OCI-LY1 (cell line): ENCODE data around the gene PAX2.

Source experiments
- H2AFZ ChIP-seq: fragments of 200-600 bp; sonication (generic), shearing (Covaris generic); 2 replicates; pipeline ENCODE4 v1.6.0; 2014; ENCODE audit warnings: antibody characterized with exemption, mild to moderate bottlenecking, low read length
- H3F3A ChIP-seq: fragments of 200-600 bp; sonication (generic), shearing (Covaris generic); 2 replicates; pipeline ENCODE4 v1.6.0; 2014; ENCODE audit warnings: mild to moderate bottlenecking, antibody characterized with exemption, low read length, moderate library complexity; ENCODE audit not compliant: insufficient read depth
- H3K27ac ChIP-seq: fragments of 200-600 bp; sonication (generic); 2 replicates; pipeline ENCODE4 v1.5.1; 2014; ENCODE audit warnings: low read length, mixed run types, mild to moderate bottlenecking, low read depth; ENCODE audit not compliant: poor library complexity, severe bottlenecking
- H3K27me3 ChIP-seq: fragments of 200-600 bp; sonication (generic); 2 replicates; pipeline ENCODE4 v1.6.0; 2014; ENCODE audit warnings: antibody characterized with exemption, mild to moderate bottlenecking, low read length, moderate library complexity; ENCODE audit not compliant: insufficient read depth
- H3K36me3 ChIP-seq: fragments of 200-600 bp; sonication (generic); 2 replicates; pipeline ENCODE4 v1.6.1; 2014; ENCODE audit warnings: mild to moderate bottlenecking, antibody characterized with exemption, low read length, moderate library complexity, mixed read lengths; ENCODE audit not compliant: insufficient read depth
- H3K4me1 ChIP-seq: fragments of 200-600 bp; sonication (generic); 2 replicates; pipeline ENCODE4 v1.5.1; 2014; ENCODE audit warnings: mild to moderate bottlenecking, low read length, moderate library complexity; ENCODE audit not compliant: insufficient read depth, severe bottlenecking
- H3K4me2 ChIP-seq: fragments of 200-600 bp; sonication (generic), shearing (Covaris generic); 2 replicates; pipeline ENCODE4 v1.6.1; 2014; ENCODE audit warnings: low read length
- H3K4me3 ChIP-seq: fragments of 200-600 bp; sonication (generic); 2 replicates; pipeline ENCODE4 v1.5.1; 2014; ENCODE audit warnings: low read length, low read depth, mild to moderate bottlenecking, mixed read lengths; ENCODE audit not compliant: poor library complexity, severe bottlenecking
- H3K79me2 ChIP-seq: fragments of 200-600 bp; shearing (Covaris generic); 2 replicates; pipeline ENCODE4 v1.6.1; 2016; ENCODE audit warnings: mixed run types, low read length, mixed read lengths; ENCODE audit not compliant: insufficient read depth
- H3K9ac ChIP-seq: fragments of 200-600 bp; sonication (generic), shearing (Covaris generic); 2 replicates; pipeline ENCODE4 v1.6.1; 2014; ENCODE audit warnings: mild to moderate bottlenecking, low read length, mixed read lengths
- H3K9me2 ChIP-seq: fragments of 200-600 bp; sonication (generic), shearing (Covaris generic); 2 replicates; pipeline ENCODE4 v1.6.1; 2014; ENCODE audit warnings: low read depth, mild to moderate bottlenecking, low read length, mixed read lengths
- H3K9me3 ChIP-seq: fragments of 200-600 bp; shearing (Covaris generic); 2 replicates; pipeline ENCODE4 v1.6.1; 2014; ENCODE audit warnings: low read length, mixed read lengths
- H4K20me1 ChIP-seq: fragments of 200-600 bp; sonication (generic), shearing (Covaris generic); 2 replicates; pipeline ENCODE4 v1.6.0; 2016; ENCODE audit warnings: mild to moderate bottlenecking, low read length; ENCODE audit not compliant: insufficient read depth
- CTCF ChIP-seq: fragments of 200-600 bp; sonication (generic), shearing (Covaris generic); IDR thresholded peaks from 2 replicates; pipeline ENCODE4 v1.5.1; 2017; ENCODE audit warnings: mild to moderate bottlenecking, antibody characterized with exemption, low read length, moderate library complexity, mixed read lengths
- EZH2 ChIP-seq: fragments of 200-600 bp; sonication (generic), shearing (Covaris generic); IDR thresholded peaks from 2 replicates; pipeline ENCODE4 v1.8.0; 2017; ENCODE audit warnings: borderline replicate concordance, mixed run types, mild to moderate bottlenecking, antibody characterized with exemption, low read length, moderate library complexity, mixed read lengths

PAX2 gene

GRCh38 chr10:100837300-100837699 is 91.9 kb downstream of the PAX2 start:
- no peak overlapping the region for H3K27ac ChIP-seq
- H2AFZ ChIP-seq = no peak overlapping the region
- H3K4me2 ChIP-seq = no peak overlapping the region
- H3K4me3 ChIP-seq = no peak overlapping the region
- H3K9me3 ChIP-seq = no peaks in the 10 kb centered on the region
- H3K9ac ChIP-seq = no peak overlapping the region
- TF ChIP-seq EZH2 (no peak), CTCF (no peak)
- no peaks in the 10 kb centered on the region for H3K79me2 ChIP-seq
- no peaks in the 10 kb centered on the region for H3F3A ChIP-seq
- H3K27me3 ChIP-seq = no peaks in the 10 kb centered on the region
- H4K20me1 ChIP-seq = no peaks in the 10 kb centered on the region
- H3K36me3 ChIP-seq = no peaks in the 10 kb centered on the region
- H3K4me1 ChIP-seq = no peaks in the 10 kb centered on the region
- H3K9me2 ChIP-seq = no peaks in the 10 kb centered on the region

- H3K27me3 ChIP-seq = no peaks in the 10 kb centered on the region
- no peak overlapping the region for H3K4me3 ChIP-seq
- no peaks in the 10 kb centered on the region for H3K79me2 ChIP-seq
- H4K20me1 ChIP-seq = no peaks in the 10 kb centered on the region
- H3K4me1 ChIP-seq = no peaks in the 10 kb centered on the region
- no peaks in the 10 kb centered on the region for H3K36me3 ChIP-seq
- TF ChIP-seq EZH2 = no peak
- no peak for TF ChIP-seq CTCF
- H3K9me3 ChIP-seq = no peaks in the 10 kb centered on the region
- H3K9ac ChIP-seq = no peak overlapping the region
- no peak overlapping the region for H3K4me2 ChIP-seq
- H3F3A ChIP-seq = no peaks in the 10 kb centered on the region
- H2AFZ ChIP-seq = no peak overlapping the region
- no peak overlapping the region for H3K27ac ChIP-seq
- no peaks in the 10 kb centered on the region for H3K9me2 ChIP-seq
Observed at GRCh38 chr10:100838986-100839385, 93.6 kb downstream of the PAX2 start.

GRCh38 chr10:100841528-100841927 is 96.1 kb downstream of the PAX2 start:
- H3K9me2 ChIP-seq = no peaks in the 10 kb centered on the region
- H3K4me1 ChIP-seq = no peaks in the 10 kb centered on the region
- no peak overlapping the region for H3K9ac ChIP-seq
- no peaks in the 10 kb centered on the region for H3K9me3 ChIP-seq
- no peaks in the 10 kb centered on the region for H3K79me2 ChIP-seq
- H3K36me3 ChIP-seq = no peaks in the 10 kb centered on the region
- H3K4me2 ChIP-seq = no peak overlapping the region
- H2AFZ ChIP-seq = no peak overlapping the region
- no peaks in the 10 kb centered on the region for H3F3A ChIP-seq
- H3K27ac ChIP-seq = no peak overlapping the region
- no peaks in the 10 kb centered on the region for H4K20me1 ChIP-seq
- H3K27me3 ChIP-seq = no peaks in the 10 kb centered on the region
- TF ChIP-seq EZH2 (no peak), CTCF (no peak)
- no peak overlapping the region for H3K4me3 ChIP-seq
